ENCODE data around the gene HOMEZ.

GRCh38 chr14:23228812-23229211, 57.1 kb downstream of the HOMEZ start:
- no peak for TF ChIP-seq TCF12 (IDR thresholded peaks at IDR 0.05)
- TF ChIP-seq CTCF (IDR thresholded peaks at IDR 0.05) = no peak
- no peak for TF ChIP-seq EP300 (IDR thresholded peaks at IDR 0.05; ENCODE audit: borderline replicate concordance in 1 of 2, low read depth in 1 of 2, low read length in 1 of 2)
- no peak for TF ChIP-seq MXI1 (IDR thresholded peaks at IDR 0.05; ENCODE audit: low read depth, low read length)
- no peak for TF ChIP-seq TAF1 (IDR thresholded peaks at IDR 0.05; ENCODE audit: borderline replicate concordance, low read depth, low read length)
